ENCODE measurements around the gene TMEM114.

DNA sequence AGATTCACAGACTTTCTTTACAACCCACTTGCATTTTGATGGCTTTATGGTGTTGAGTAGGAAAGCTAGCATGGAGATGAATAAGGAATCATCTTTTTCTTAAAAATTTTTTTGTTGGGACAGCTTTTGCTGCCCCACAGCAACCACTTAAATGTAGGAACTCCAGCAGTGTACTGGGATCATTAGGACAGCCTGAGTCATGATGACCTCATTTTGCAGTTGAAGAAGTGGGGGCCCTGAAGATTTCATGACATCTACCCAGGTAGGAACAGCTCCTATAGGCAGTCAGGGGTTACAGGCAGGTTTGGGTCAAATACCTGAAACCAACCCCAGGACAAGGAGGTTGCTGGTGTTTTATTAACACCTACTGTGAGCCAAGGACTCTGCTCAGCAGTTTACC lies 33.3 kb upstream of the TMEM114 start:
- TF ChIP-seq, protein P1, sequence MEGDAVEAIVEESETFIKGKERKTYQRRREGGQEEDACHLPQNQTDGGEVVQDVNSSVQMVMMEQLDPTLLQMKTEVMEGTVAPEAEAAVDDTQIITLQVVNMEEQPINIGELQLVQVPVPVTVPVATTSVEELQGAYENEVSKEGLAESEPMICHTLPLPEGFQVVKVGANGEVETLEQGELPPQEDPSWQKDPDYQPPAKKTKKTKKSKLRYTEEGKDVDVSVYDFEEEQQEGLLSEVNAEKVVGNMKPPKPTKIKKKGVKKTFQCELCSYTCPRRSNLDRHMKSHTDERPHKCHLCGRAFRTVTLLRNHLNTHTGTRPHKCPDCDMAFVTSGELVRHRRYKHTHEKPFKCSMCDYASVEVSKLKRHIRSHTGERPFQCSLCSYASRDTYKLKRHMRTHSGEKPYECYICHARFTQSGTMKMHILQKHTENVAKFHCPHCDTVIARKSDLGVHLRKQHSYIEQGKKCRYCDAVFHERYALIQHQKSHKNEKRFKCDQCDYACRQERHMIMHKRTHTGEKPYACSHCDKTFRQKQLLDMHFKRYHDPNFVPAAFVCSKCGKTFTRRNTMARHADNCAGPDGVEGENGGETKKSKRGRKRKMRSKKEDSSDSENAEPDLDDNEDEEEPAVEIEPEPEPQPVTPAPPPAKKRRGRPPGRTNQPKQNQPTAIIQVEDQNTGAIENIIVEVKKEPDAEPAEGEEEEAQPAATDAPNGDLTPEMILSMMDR (IDR thresholded peaks at IDR 0.05; ENCODE audit: poor library complexity, severe bottlenecking) = no peak
- TF ChIP-seq TAF1 (IDR thresholded peaks at IDR 0.05; ENCODE audit: low read depth) = no peak
